Aorta (tissue), 5 donors: ENCODE data around the gene SMC6. TPM values are rescaled to one million over a fixed set of nuclear protein-coding genes. Genes with fewer than 3 reads are reported as not detected.

Experiments
- ATAC-seq: fragments of 200-7000 bp; cut with Tn5 transposase; one replicate; pipeline ENCODE4 v1.9.1; 2022; ENCODE audit warnings: moderate library complexity; ENCODE audit not compliant: low FRiP score
- DNase-seq, 2 donors: peaks; one replicate each; pipeline ENCODE4 v3.0.0-alpha.2; 2020
- H3K27ac ChIP-seq, 2 donors: one replicate each; pipeline ENCODE4 v1.5.1; 2013; ENCODE audit warnings: low read length in 2 of 2, mild to moderate bottlenecking in 2 of 2, moderate library complexity in 2 of 2, control low read depth in 1 of 2, inconsistent platforms in 1 of 2, low read depth in 1 of 2
- H3K27me3 ChIP-seq, 2 donors: one replicate each; pipeline ENCODE4 v1.6.1; 2013; ENCODE audit warnings: control low read depth in 1 of 2, low read length in 1 of 2, mild to moderate bottlenecking in 1 of 2, moderate library complexity in 1 of 2; ENCODE audit not compliant: insufficient read depth in 2 of 2, control insufficient read depth in 1 of 2
- H3K36me3 ChIP-seq, 2 donors: one replicate each; pipeline ENCODE4 v1.6.1; 2013; ENCODE audit warnings: control low read depth in 1 of 2, low read length in 1 of 2, mild to moderate bottlenecking in 1 of 2; ENCODE audit not compliant: insufficient read depth in 2 of 2, control insufficient read depth in 1 of 2
- H3K4me1 ChIP-seq, 2 donors: one replicate each; pipeline ENCODE4 v1.6.1; 2013; ENCODE audit warnings: low read length in 2 of 2, control low read depth in 1 of 2, mild to moderate bottlenecking in 1 of 2, moderate library complexity in 1 of 2; ENCODE audit not compliant: insufficient read depth in 2 of 2, control insufficient read depth in 1 of 2
- H3K4me3 ChIP-seq, 2 donors: one replicate each; pipeline ENCODE4 v1.5.1; 2013; ENCODE audit warnings: low read length in 2 of 2, control low read depth in 1 of 2, mild to moderate bottlenecking in 1 of 2
- H3K9me3 ChIP-seq: one replicate; pipeline ENCODE4 v1.6.1; 2013; ENCODE audit warnings: mild to moderate bottlenecking, low read length; ENCODE audit not compliant: control insufficient read depth
- WGBS, 2 donors: extraction: QIAGEN DNeasy Blood & Tissue Kit; methylation state at CpG; one replicate each; pipeline ENCODE4 v1.1.7; 2013; 5-methylcytosine and 5-hydroxymethylcytosine counted together
- intact Hi-C, 2 donors: fragments of 100-400 bp; cut with DNase I; formaldehyde crosslinking; loops; one replicate each; pipeline versions ENCODE4 v1.14.2 to v1.15.0; 2022
- polyA plus RNA-seq, 2 donors: library from polyadenylated mRNA; stranded (reverse); fragments of 200-250 nt; gene quantifications; one replicate each; pipeline ENCODE4 v1.2.3, GENCODE V29; 2013
- total RNA-seq, 2 donors: library from RNA; stranded (reverse); fragmentation: NEBNext Ultra II Directional; extraction: Animal tissue kit (Norgen Biotek cat#: 25700); gene quantifications; one replicate each; pipeline ENCODE4 v1.2.1, GENCODE V29; 2021
- donor health status: healthy with polysubstance abuse.
- donor health status: Bipolar disorder and iron deficiency.
- donor health status: DM: no; HTN: no; CAD: no.
- donor health status: DM: no; HTN: no; CAD: no.
- donor health status: DM: yes; HTN: yes; CAD: no.

Gene SMC6
- total and polyA plus RNA-seq, 4 donors = 5.5 to 17.2 (median 8.6) TPM

GRCh38 chr2:17710547-17711248, 42.9 kb downstream of the SMC6 start:
- peaks cover 7 to 8% of the 10 kb centered on the region in 2 donors for H3K36me3 ChIP-seq
- ATAC-seq (no peak), DNase-seq (no peak)
- no peaks in the 10 kb centered on the region for H3K9me3 ChIP-seq
- H3K4me3 ChIP-seq = no peak overlapping the region
- intact Hi-C loops = loop anchor here in 1 of 2 donors (10.0 kb wide), 1 partner anchor 124 kb away; no protein-coding TSS in a partner anchor
- H3K27me3 ChIP-seq = no peaks in the 10 kb centered on the region
- 92 to 94% methylated on average over 9 of the region's 9 CpGs for WGBS, 2 donors
- no peak overlapping the region for H3K27ac ChIP-seq
- H3K4me1 ChIP-seq = peaks cover 0 to 4% of the 10 kb centered on the region in 2 donors

- 9 to 18% methylated on average over 2 of the region's 2 CpGs for WGBS, 2 donors
- Histone ChIP-seq H3K36me3 (peaks cover 7 to 9% of the 10 kb centered on the region in 2 donors), H3K27ac (no peak overlapping the region), H3K9me3 (no peaks in the 10 kb centered on the region), H3K4me3 (no peak overlapping the region), H3K27me3 (no peaks in the 10 kb centered on the region), H3K4me1 (peaks cover 0 to 4% of the 10 kb centered on the region in 2 donors)
- no peak for ATAC-seq
- intact Hi-C loops = loop anchor here in 1 of 2 donors (10.0 kb wide), 1 partner anchor 125 kb away; no protein-coding TSS in a partner anchor
- DNase-seq = no peak
Measured at GRCh38 chr2:17709897-17710296, 43.7 kb downstream of the SMC6 start.

- DNase-seq (no peak), ATAC-seq (no peak)
- Histone ChIP-seq H3K27me3 (no peaks in the 10 kb centered on the region), H3K4me1 (peaks cover 0 to 4% of the 10 kb centered on the region in 2 donors), H3K4me3 (no peak overlapping the region), H3K27ac (no peak overlapping the region), H3K9me3 (no peaks in the 10 kb centered on the region), H3K36me3 (peaks cover 7 to 9% of the 10 kb centered on the region in 2 donors)
- intact Hi-C loops = no loop called here
- WGBS, 2 donors = 96 to 98% methylated on average over 1 of the region's 1 CpG
Measured at GRCh38 chr2:17708501-17708900, 45.1 kb downstream of the SMC6 start.

- no peaks in the 10 kb centered on the region for H3K9me3 ChIP-seq
- intact Hi-C loops = no loop called here
- ATAC-seq (no peak), DNase-seq (no peak)
- WGBS, 2 donors = 86 to 87% methylated on average over 4 of the region's 4 CpGs
- H3K36me3 ChIP-seq = peaks cover 2 to 10% of the 10 kb centered on the region in 2 donors
- no peaks in the 10 kb centered on the region for H3K27me3 ChIP-seq
- no peak overlapping the region for H3K4me3 ChIP-seq
- H3K4me1 ChIP-seq = peaks cover 0 to 4% of the 10 kb centered on the region in 2 donors
- H3K27ac ChIP-seq = no peak overlapping the region
Measured at GRCh38 chr2:17706845-17707244, 46.8 kb downstream of the SMC6 start.

- no peaks in the 10 kb centered on the region for H3K4me1 ChIP-seq
- H3K4me3 ChIP-seq = no peak overlapping the region
- no peaks in the 10 kb centered on the region for H3K27me3 ChIP-seq
- 97% methylated on average over 7 of the region's 7 CpGs for WGBS, 2 donors
- no peaks in the 10 kb centered on the region for H3K9me3 ChIP-seq
- intact Hi-C loops = no loop called here
- peaks cover 2 to 5% of the 10 kb centered on the region in 2 donors for H3K36me3 ChIP-seq
- no peak for DNase-seq
- no peak overlapping the region for H3K27ac ChIP-seq
- no peak for ATAC-seq
Measured at GRCh38 chr2:17690776-17691175, 62.8 kb downstream of the SMC6 start.

GRCh38 chr2:17689010-17689409, 64.6 kb downstream of the SMC6 start:
- ATAC-seq (no peak), DNase-seq (no peak)
- H3K4me1 ChIP-seq = no peaks in the 10 kb centered on the region
- intact Hi-C loops = no loop called here
- H3K27me3 ChIP-seq = no peaks in the 10 kb centered on the region
- H3K4me3 ChIP-seq = no peak overlapping the region
- H3K36me3 ChIP-seq = peaks cover 2 to 3% of the 10 kb centered on the region in 2 donors
- H3K27ac ChIP-seq = no peak overlapping the region
- WGBS, 2 donors = 82 to 86% methylated on average over 6 of the region's 6 CpGs
- H3K9me3 ChIP-seq = no peaks in the 10 kb centered on the region

GRCh38 chr2:17688600-17688999, 65.0 kb downstream of the SMC6 start:
- Histone ChIP-seq H3K4me1 (no peaks in the 10 kb centered on the region), H3K27ac (no peak overlapping the region), H3K9me3 (no peaks in the 10 kb centered on the region), H3K36me3 (peaks cover 2 to 3% of the 10 kb centered on the region in 2 donors), H3K4me3 (no peak overlapping the region), H3K27me3 (no peaks in the 10 kb centered on the region)
- intact Hi-C loops = no loop called here
- no peak for ATAC-seq
- no peak for DNase-seq
- 91 to 95% methylated on average over 1 of the region's 1 CpG for WGBS, 2 donors

- Histone ChIP-seq H3K36me3 (peaks cover 0 to 4% of the 10 kb centered on the region in 2 donors), H3K4me1 (no peaks in the 10 kb centered on the region), H3K4me3 (no peak overlapping the region), H3K27me3 (no peaks in the 10 kb centered on the region), H3K27ac (no peak overlapping the region), H3K9me3 (no peaks in the 10 kb centered on the region)
- DNase-seq (no peak), ATAC-seq (no peak)
- intact Hi-C loops = no loop called here
- 93 to 97% methylated on average over 2 of the region's 2 CpGs for WGBS, 2 donors
Measured at GRCh38 chr2:17683981-17684380, 69.6 kb downstream of the SMC6 start.
